HG03342 (cell line): Measurements from ENCODE around the gene PCBP3.
"Not testable (repeated sequence)": the region's sequence is repeated elsewhere in the genome, so short reads cannot be mapped to it uniquely, and the experiment has no call there.

Source experiments
- ATAC-seq: cut with Tn5 transposase; IDR thresholded peaks from one replicate; pipeline ENCODE4 v1.9.1; 2021; ENCODE audit warnings: mild to moderate bottlenecking, moderate library complexity; ENCODE audit not compliant: unreplicated experiment

Gene PCBP3

GRCh38 chr21:45823100-45823681, 179.7 kb downstream of the PCBP3 start:
- no peak for ATAC-seq

GRCh38 chr21:45824546-45825215, 181.2 kb downstream of the PCBP3 start:
- ATAC-seq = no peak

- ATAC-seq = no peak
These were observed 181.7 kb downstream of the PCBP3 start for GRCh38 chr21:45825219-45825618.

- no peak for ATAC-seq
These were observed 183.3 kb downstream of the PCBP3 start for GRCh38 chr21:45826676-45827301.

- ATAC-seq = no peak
These were observed 183.8 kb downstream of the PCBP3 start for GRCh38 chr21:45827302-45827692.

GRCh38 chr21:45827881-45828579, 184.5 kb downstream of the PCBP3 start:
- ATAC-seq = no peak

- no peak for ATAC-seq
These were observed 185.3 kb downstream of the PCBP3 start for GRCh38 chr21:45828580-45829570.

GRCh38 chr21:45829668-45830067, 186.1 kb downstream of the PCBP3 start:
- no peak for ATAC-seq

- ATAC-seq = no peak
These were observed 186.7 kb downstream of the PCBP3 start for GRCh38 chr21:45830221-45830640.

- ATAC-seq = no peak
These were observed 187.3 kb downstream of the PCBP3 start for GRCh38 chr21:45830720-45831366.

GRCh38 chr21:45831991-45832740, 188.6 kb downstream of the PCBP3 start:
- ATAC-seq = no peak

- ATAC-seq = not testable (repeated sequence)
These were observed 189.3 kb downstream of the PCBP3 start for GRCh38 chr21:45832741-45833235.

- ATAC-seq = no peak
These were observed 189.9 kb downstream of the PCBP3 start for GRCh38 chr21:45833414-45833813.

GRCh38 chr21:45834026-45834715, 190.6 kb downstream of the PCBP3 start:
- ATAC-seq = no peak

- ATAC-seq = no peak
These were observed 191.3 kb downstream of the PCBP3 start for GRCh38 chr21:45834821-45835293.

- no peak for ATAC-seq
These were observed 192.1 kb downstream of the PCBP3 start for GRCh38 chr21:45835301-45836267.

- ATAC-seq = no peak
These were observed 192.7 kb downstream of the PCBP3 start for GRCh38 chr21:45836268-45836655.
